ENCODE data around the gene PWWP2B. TPM values are rescaled to one million over a fixed set of nuclear protein-coding genes. Genes with fewer than 3 reads are reported as not detected.

PWWP2B gene
- total and polyA plus RNA-seq, 9 of the 15 experiments (the other 6 are each of a cell fraction or from before 2014, with no cell fraction given): 0.07 to 9.2 (median 1.6) TPM; not detected in 1

GRCh38 chr10:132439025-132439388 lies 42.0 kb downstream of the PWWP2B start (continued):
- TF ChIP-seq ZBTB40 (IDR thresholded peaks at IDR 0.05) (no peak), ZBTB40 (CRISPR knock-in tag; IDR thresholded peaks at IDR 0.05) (no peak), CEBPB (tag; IDR thresholded peaks at IDR 0.05) (no peak), KLF16 (IDR thresholded peaks at IDR 0.05) (no peak), SREBF2 (CRISPR knock-in tag; IDR thresholded peaks at IDR 0.05) (no peak), LARP7 (IDR thresholded peaks at IDR 0.05) (no peak), MAX (CRISPR knock-in tag; IDR thresholded peaks at IDR 0.05) (no peak), USF2 (CRISPR knock-in tag; IDR thresholded peaks at IDR 0.05) (peak; percentile 72), RFX1 (IDR thresholded peaks at IDR 0.05) (no peak), ASH1L (IDR thresholded peaks at IDR 0.05; ENCODE audit: borderline replicate concordance, low read depth, partially characterized antibody) (no peak), EWSR1 (IDR thresholded peaks at IDR 0.05; ENCODE audit: borderline replicate concordance, low read depth, partially characterized antibody) (no peak), KDM2B (CRISPR knock-in tag; IDR thresholded peaks at IDR 0.05) (no peak)
- TF ChIP-seq, protein P1, sequence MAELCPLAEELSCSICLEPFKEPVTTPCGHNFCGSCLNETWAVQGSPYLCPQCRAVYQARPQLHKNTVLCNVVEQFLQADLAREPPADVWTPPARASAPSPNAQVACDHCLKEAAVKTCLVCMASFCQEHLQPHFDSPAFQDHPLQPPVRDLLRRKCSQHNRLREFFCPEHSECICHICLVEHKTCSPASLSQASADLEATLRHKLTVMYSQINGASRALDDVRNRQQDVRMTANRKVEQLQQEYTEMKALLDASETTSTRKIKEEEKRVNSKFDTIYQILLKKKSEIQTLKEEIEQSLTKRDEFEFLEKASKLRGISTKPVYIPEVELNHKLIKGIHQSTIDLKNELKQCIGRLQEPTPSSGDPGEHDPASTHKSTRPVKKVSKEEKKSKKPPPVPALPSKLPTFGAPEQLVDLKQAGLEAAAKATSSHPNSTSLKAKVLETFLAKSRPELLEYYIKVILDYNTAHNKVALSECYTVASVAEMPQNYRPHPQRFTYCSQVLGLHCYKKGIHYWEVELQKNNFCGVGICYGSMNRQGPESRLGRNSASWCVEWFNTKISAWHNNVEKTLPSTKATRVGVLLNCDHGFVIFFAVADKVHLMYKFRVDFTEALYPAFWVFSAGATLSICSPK (IDR thresholded peaks at IDR 0.05; ENCODE audit: borderline replicate concordance): no peak
- TF ChIP-seq, protein P2, sequence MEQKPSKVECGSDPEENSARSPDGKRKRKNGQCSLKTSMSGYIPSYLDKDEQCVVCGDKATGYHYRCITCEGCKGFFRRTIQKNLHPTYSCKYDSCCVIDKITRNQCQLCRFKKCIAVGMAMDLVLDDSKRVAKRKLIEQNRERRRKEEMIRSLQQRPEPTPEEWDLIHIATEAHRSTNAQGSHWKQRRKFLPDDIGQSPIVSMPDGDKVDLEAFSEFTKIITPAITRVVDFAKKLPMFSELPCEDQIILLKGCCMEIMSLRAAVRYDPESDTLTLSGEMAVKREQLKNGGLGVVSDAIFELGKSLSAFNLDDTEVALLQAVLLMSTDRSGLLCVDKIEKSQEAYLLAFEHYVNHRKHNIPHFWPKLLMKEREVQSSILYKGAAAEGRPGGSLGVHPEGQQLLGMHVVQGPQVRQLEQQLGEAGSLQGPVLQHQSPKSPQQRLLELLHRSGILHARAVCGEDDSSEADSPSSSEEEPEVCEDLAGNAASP (IDR thresholded peaks at IDR 0.05): no peak
- TF ChIP-seq, protein P3, sequence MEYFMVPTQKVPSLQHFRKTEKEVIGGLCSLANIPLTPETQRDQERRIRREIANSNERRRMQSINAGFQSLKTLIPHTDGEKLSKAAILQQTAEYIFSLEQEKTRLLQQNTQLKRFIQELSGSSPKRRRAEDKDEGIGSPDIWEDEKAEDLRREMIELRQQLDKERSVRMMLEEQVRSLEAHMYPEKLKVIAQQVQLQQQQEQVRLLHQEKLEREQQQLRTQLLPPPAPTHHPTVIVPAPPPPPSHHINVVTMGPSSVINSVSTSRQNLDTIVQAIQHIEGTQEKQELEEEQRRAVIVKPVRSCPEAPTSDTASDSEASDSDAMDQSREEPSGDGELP (CRISPR knock-in tag; IDR thresholded peaks at IDR 0.05; ENCODE audit: borderline replicate concordance): peak; percentile 33; the same call in 1 of the 2 replicates

All from K562 (cell line).